GM06990 (cell line): ENCODE results near the gene AKAP6.

ENCODE experiments used
- DNase-seq: peaks from one replicate; pipeline ENCODE4 v3.0.0-alpha.2; 2011; ENCODE audit not compliant: insufficient read length; ENCODE audit errors: extremely low read depth
- H3K27me3 ChIP-seq: replicated peaks from 2 replicates; pipeline ENCODE4 v1.6.0; 2011; ENCODE audit warnings: low read length; ENCODE audit not compliant: control insufficient read depth, insufficient read depth
- H3K36me3 ChIP-seq: 2 replicates; pipeline ENCODE4 v1.5.1; 2011; ENCODE audit warnings: low read length; ENCODE audit not compliant: control insufficient read depth, insufficient read depth
- H3K4me3 ChIP-seq: replicated peaks from 2 replicates; pipeline ENCODE4 v1.5.1; 2011; ENCODE audit warnings: low read depth, mild to moderate bottlenecking, control low read depth, low read length
- CTCF ChIP-seq: IDR thresholded peaks from 2 replicates; pipeline ENCODE4 v1.5.1; 2011; ENCODE audit warnings: low read length, control low read depth, mild to moderate bottlenecking, inconsistent platforms; ENCODE audit not compliant: insufficient read depth, poor library complexity, severe bottlenecking

The AKAP6 gene

GRCh38 chr14:32823706-32824105 is 494.6 kb downstream of the AKAP6 start:
- no peak for TF ChIP-seq CTCF
- H3K36me3 ChIP-seq = no peaks in the 10 kb centered on the region
- H3K4me3 ChIP-seq = no peak overlapping the region
- DNase-seq = no peak
- no peaks in the 10 kb centered on the region for H3K27me3 ChIP-seq

- no peaks in the 10 kb centered on the region for H3K27me3 ChIP-seq
- H3K4me3 ChIP-seq = no peak overlapping the region
- DNase-seq = no peak
- no peaks in the 10 kb centered on the region for H3K36me3 ChIP-seq
- no peak for TF ChIP-seq CTCF
These were observed 495.1 kb downstream of the AKAP6 start for GRCh38 chr14:32824195-32824594.

GRCh38 chr14:32825058-32825457 is 496.0 kb downstream of the AKAP6 start:
- no peak for DNase-seq
- no peaks in the 10 kb centered on the region for H3K36me3 ChIP-seq
- no peaks in the 10 kb centered on the region for H3K27me3 ChIP-seq
- no peak for TF ChIP-seq CTCF
- no peak overlapping the region for H3K4me3 ChIP-seq

GRCh38 chr14:32826404-32827082 is 497.4 kb downstream of the AKAP6 start:
- Histone ChIP-seq H3K36me3 (no peaks in the 10 kb centered on the region), H3K4me3 (no peak overlapping the region), H3K27me3 (no peaks in the 10 kb centered on the region)
- no peak for TF ChIP-seq CTCF
- DNase-seq = no peak

GRCh38 chr14:32827514-32827913 is 498.4 kb downstream of the AKAP6 start:
- no peak overlapping the region for H3K4me3 ChIP-seq
- H3K27me3 ChIP-seq = no peaks in the 10 kb centered on the region
- DNase-seq = no peak
- no peaks in the 10 kb centered on the region for H3K36me3 ChIP-seq
- TF ChIP-seq CTCF = no peak

GRCh38 chr14:32835924-32836323 is 506.8 kb downstream of the AKAP6 start:
- TF ChIP-seq CTCF = no peak
- H3K36me3 ChIP-seq = no peaks in the 10 kb centered on the region
- DNase-seq = no peak
- H3K4me3 ChIP-seq = no peak overlapping the region
- H3K27me3 ChIP-seq = no peaks in the 10 kb centered on the region
